Neural progenitor cell (in vitro differentiated cells): ENCODE measurements around the gene NR4A1.

Source experiments
- EZH2 ChIP-seq: fragments of 200-600 bp; sonication (generic); IDR thresholded peaks from 2 replicates; pipeline ENCODE4 v1.6.1; 2017; ENCODE audit warnings: antibody characterized with exemption, mild to moderate bottlenecking, moderate library complexity
- EZH2phosphoT487 ChIP-seq: fragments of 200-600 bp; sonication (generic); IDR thresholded peaks from 2 replicates; pipeline ENCODE4 v1.6.1; 2017; ENCODE audit warnings: antibody characterized with exemption
- TF ChIP-seq, protein P1 (sequence below): fragments of 200-600 bp; sonication (generic); IDR thresholded peaks from 2 replicates; pipeline ENCODE4 v1.5.1; 2017; ENCODE audit warnings: antibody characterized with exemption, mild to moderate bottlenecking

DNA sequence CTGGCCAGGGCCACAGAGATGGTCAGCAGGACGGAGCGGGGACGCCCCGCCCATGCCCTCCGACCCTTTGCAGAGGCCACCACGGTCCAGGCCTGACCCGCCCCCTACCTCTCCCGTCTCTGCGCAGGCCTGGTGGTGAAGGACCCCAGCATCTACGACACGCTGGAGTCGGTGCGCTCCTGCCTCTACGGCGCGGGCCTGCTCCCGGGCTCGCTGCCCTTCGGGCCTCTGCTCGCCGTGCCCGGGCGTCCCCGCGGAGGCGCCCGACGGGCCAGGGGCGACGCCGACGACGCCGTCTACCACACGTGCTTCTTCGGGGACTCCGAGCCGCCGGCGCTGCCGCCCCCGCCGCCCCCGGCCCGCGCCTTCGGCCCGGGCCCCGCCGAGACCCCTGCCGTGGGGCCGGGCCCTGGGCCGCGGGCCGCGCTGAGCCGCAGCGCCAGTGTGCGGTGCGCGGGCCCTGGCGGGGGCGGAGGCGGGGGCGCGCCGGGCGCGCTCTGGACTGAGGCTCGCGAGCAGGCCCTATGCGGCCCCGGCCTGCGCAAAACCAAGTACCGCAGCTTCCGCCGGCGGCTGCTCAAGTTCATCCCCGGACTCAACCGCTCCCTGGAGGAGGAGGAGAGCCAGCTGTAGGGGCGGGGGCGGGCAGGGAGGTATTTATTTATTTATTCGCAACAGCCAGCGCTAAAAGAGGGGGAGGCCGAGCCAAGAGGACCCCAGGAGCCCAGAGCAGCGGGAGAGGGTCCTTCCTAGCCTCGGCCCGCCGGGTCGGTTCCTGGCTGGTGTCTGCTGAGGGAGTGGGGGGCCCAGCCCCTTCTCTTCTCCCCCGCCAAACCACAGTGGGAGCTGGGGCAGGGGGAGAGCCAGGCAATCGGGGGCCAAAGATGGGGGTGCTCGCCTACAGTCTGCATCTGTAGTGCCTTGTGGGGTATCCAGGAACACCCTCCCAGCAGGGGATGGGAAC lies 36.4 kb upstream of the NR4A1 start:
- TF ChIP-seq, protein P1, sequence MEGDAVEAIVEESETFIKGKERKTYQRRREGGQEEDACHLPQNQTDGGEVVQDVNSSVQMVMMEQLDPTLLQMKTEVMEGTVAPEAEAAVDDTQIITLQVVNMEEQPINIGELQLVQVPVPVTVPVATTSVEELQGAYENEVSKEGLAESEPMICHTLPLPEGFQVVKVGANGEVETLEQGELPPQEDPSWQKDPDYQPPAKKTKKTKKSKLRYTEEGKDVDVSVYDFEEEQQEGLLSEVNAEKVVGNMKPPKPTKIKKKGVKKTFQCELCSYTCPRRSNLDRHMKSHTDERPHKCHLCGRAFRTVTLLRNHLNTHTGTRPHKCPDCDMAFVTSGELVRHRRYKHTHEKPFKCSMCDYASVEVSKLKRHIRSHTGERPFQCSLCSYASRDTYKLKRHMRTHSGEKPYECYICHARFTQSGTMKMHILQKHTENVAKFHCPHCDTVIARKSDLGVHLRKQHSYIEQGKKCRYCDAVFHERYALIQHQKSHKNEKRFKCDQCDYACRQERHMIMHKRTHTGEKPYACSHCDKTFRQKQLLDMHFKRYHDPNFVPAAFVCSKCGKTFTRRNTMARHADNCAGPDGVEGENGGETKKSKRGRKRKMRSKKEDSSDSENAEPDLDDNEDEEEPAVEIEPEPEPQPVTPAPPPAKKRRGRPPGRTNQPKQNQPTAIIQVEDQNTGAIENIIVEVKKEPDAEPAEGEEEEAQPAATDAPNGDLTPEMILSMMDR = no peak
- TF ChIP-seq EZH2 = no peak
- TF ChIP-seq EZH2phosphoT487 = no peak
